HCT116 (cell line): ENCODE measurements around the gene RNASE8. TPM values are rescaled to one million over a fixed set of nuclear protein-coding genes. Genes with fewer than 3 reads are reported as not detected.
A peak's percentile ranks its signal among the peaks of the same experiment; 100 is the strongest.

Experiments
- ATAC-seq: fragments of 200-7000 bp; cut with Tn5 transposase; 2 replicates; pipeline ENCODE4 v1.9.1; 2020; ENCODE audit warnings: mild to moderate bottlenecking, moderate library complexity
- BruUV-seq: library from RNA; stranded (reverse); fragments of 400-500 nt; replicated peaks from 2 replicates; lab custom pipeline; 2021; lab: Mats Ljungman, UMichigan
- CTCF ChIA-PET: fragments of 300-600 bp; sonication (Branson Sonifier 250); formaldehyde crosslinking; loops from one replicate; lab custom pipeline; 2021; ENCODE audit warnings: antibody characterized with exemption; lab: Charles Lee
- POLR2A ChIA-PET: fragments of 300-600, 350-600 bp; sonication (Branson Sonifier 250); formaldehyde crosslinking; loops from one replicate; lab custom pipeline; 2021; ENCODE audit warnings: antibody characterized with exemption; lab: Charles Lee
- RAD21 ChIA-PET, 2 experiments: fragments of 300-600 bp; sonication (Branson Sonifier 250); formaldehyde crosslinking; loops; one replicate each; lab custom pipeline; 2023; ENCODE audit warnings: low total read pairs in 2 of 2; ENCODE audit not compliant: uncharacterized antibody in 2 of 2, unreplicated experiment in 2 of 2, low non-redundant PET in 1 of 2; lab: Charles Lee
- DNase-seq: peaks from one replicate; pipeline ENCODE4 v3.0.0-alpha.2; 2010; ENCODE audit warnings: low read depth, low spot score
- H2AFZ ChIP-seq: fragments of 200-600 bp; shearing (Covaris generic), sonication (generic); 2 replicates; pipeline ENCODE4 v1.6.1; 2017; ENCODE audit warnings: low read depth, mixed run types, mixed read lengths, antibody characterized with exemption, low read length; ENCODE audit not compliant: poor library complexity, severe bottlenecking
- H3K27ac ChIP-seq: 2 replicates; pipeline ENCODE4 v1.5.1; 2012; ENCODE audit warnings: low read depth, low read length
- H3K27me3 ChIP-seq: fragments of 200-600 bp; sonication (generic); 2 replicates; pipeline ENCODE4 v1.6.1; 2016; ENCODE audit warnings: mixed run types, low read length, mixed read lengths; ENCODE audit not compliant: insufficient read depth
- H3K36me3 ChIP-seq, 2 experiments: fragments of 200-500 bp in 1 of 2; fragments of 200-600 bp in 1 of 2; sonication (Bioruptor generic) in 1 of 2; sonication (generic) in 1 of 2; 2 replicates each; pipeline versions ENCODE4 v1.5.1 to v1.6.1; 2014 to 2016; ENCODE audit warnings: low read length in 2 of 2, inconsistent platforms in 1 of 2, mixed read lengths in 1 of 2, mixed run types in 1 of 2; ENCODE audit not compliant: insufficient read depth in 2 of 2, control insufficient read depth in 1 of 2
- H3K4me1 ChIP-seq, 2 experiments: fragments of 200-600 bp in 1 of 2; sonication (generic) in 1 of 2; 2 replicates each; pipeline versions ENCODE4 v1.5.1 to v1.6.1; 2012 to 2017; ENCODE audit warnings: low read length in 2 of 2, inconsistent platforms in 1 of 2, mild to moderate bottlenecking in 1 of 2, mixed read lengths in 1 of 2, mixed run types in 1 of 2, moderate library complexity in 1 of 2; ENCODE audit not compliant: insufficient read depth in 2 of 2, control insufficient read depth in 1 of 2
- H3K4me2 ChIP-seq: fragments of 200-600 bp; sonication (generic); 2 replicates; pipeline ENCODE4 v1.6.1; 2017; ENCODE audit warnings: mixed run types, low read length, mixed read lengths
- H3K4me3 ChIP-seq, 2 experiments: fragments of 200-600 bp in 1 of 2; sonication (generic) in 1 of 2; replicated peaks in 1 of 2; 2 replicates each; pipeline ENCODE4 v1.5.1; 2011 to 2016; ENCODE audit warnings: low read length in 2 of 2, control low read depth in 1 of 2, low read depth in 1 of 2, mild to moderate bottlenecking in 1 of 2, mixed read lengths in 1 of 2, mixed run types in 1 of 2
- H3K79me2 ChIP-seq: fragments of 200-600 bp; sonication (generic); 2 replicates; pipeline ENCODE4 v1.6.1; 2017; ENCODE audit warnings: mild to moderate bottlenecking, mixed run types, low read length, moderate library complexity, mixed read lengths; ENCODE audit not compliant: insufficient read depth
- H3K9ac ChIP-seq: fragments of 200-600 bp; sonication (generic); 2 replicates; pipeline ENCODE4 v1.6.1; 2016; ENCODE audit warnings: low read length, mixed read lengths
- H3K9me2 ChIP-seq: fragments of 200-600 bp; sonication (generic), shearing (Covaris generic); 2 replicates; pipeline ENCODE4 v1.6.1; 2017; ENCODE audit warnings: mixed run types, mild to moderate bottlenecking, moderate library complexity; ENCODE audit not compliant: insufficient read depth
- H3K9me3 ChIP-seq, 2 experiments: fragments of 200-500 bp in 1 of 2; fragments of 200-600 bp in 1 of 2; sonication (Bioruptor generic) in 1 of 2; sonication (generic) in 1 of 2; 2 replicates each; pipeline ENCODE4 v1.6.1; 2014 to 2017; ENCODE audit warnings: low read length in 2 of 2, mixed read lengths in 2 of 2, inconsistent platforms in 1 of 2, low read depth in 1 of 2, mild to moderate bottlenecking in 1 of 2, mixed run types in 1 of 2, moderate library complexity in 1 of 2; ENCODE audit not compliant: control insufficient read depth in 1 of 2, insufficient read depth in 1 of 2
- H4K20me1 ChIP-seq: fragments of 200-600 bp; sonication (generic), shearing (Covaris generic); 2 replicates; pipeline ENCODE4 v1.6.1; 2017; ENCODE audit warnings: mixed run types, mild to moderate bottlenecking, moderate library complexity; ENCODE audit not compliant: insufficient read depth
- CTCF ChIP-seq, 3 experiments: fragments of 200-600 bp in 1 of 3; sonication (generic) in 1 of 3; IDR thresholded peaks in 2 of 3; conservative IDR thresholded peaks in 1 of 3; 2 replicates each; pipeline ENCODE4 v1.5.1; 2012 to 2017; ENCODE audit warnings: low read depth in 2 of 3, low read length in 2 of 3, antibody characterized with exemption in 1 of 3, borderline replicate concordance in 1 of 3, control low read depth in 1 of 3, mild to moderate bottlenecking in 1 of 3, mixed read lengths in 1 of 3, mixed run types in 1 of 3, moderate library complexity in 1 of 3; ENCODE audit not compliant: insufficient read depth in 1 of 3
- ELF1 ChIP-seq: IDR thresholded peaks from 2 replicates; pipeline ENCODE4 v1.6.1; 2012; ENCODE audit warnings: low read depth, borderline replicate concordance
- SRF ChIP-seq: IDR thresholded peaks from 2 replicates; pipeline ENCODE4 v1.6.1; 2012; ENCODE audit warnings: low read depth
- YY1 ChIP-seq: IDR thresholded peaks from 2 replicates; pipeline ENCODE4 v1.6.1; 2011; ENCODE audit warnings: low read length, low read depth, moderate library complexity, mild to moderate bottlenecking; ENCODE audit not compliant: insufficient replicate concordance; ENCODE audit errors: extremely low read depth
- ZNF274 ChIP-seq: fragments of 200-500 bp; sonication (Bioruptor generic); IDR thresholded peaks from 2 replicates; pipeline ENCODE4 v1.6.1; 2014; ENCODE audit warnings: mild to moderate bottlenecking, low read depth, low read length, inconsistent platforms
- intact Hi-C: fragments of 100-400 bp; cut with micrococcal nuclease; formaldehyde crosslinking; loops from 2 replicates; pipeline ENCODE4 v1.10.0; 2022
- total RNA-seq: library from RNA; stranded (reverse); gene quantifications from one replicate; pipeline ENCODE4 v1.2.1, GENCODE V29; 2021; ENCODE audit not compliant: unreplicated experiment

The RNASE8 gene
- total RNA-seq, 1 experiment from 2014 or later: not detected

DNA sequence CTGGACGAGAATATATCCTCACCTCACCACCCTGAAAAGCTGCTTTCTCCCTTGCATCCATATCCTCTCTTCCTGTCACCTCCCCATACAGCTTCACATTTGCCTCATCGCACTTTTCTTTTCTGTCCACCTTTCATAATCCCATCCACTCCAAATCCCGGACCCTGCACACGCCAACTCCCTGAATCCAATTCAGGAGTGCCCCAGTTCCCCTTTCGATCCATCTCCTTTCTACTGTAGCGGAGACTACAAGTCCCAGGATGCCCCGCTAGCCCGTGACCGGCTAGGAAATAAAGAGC lies 45.7 kb downstream of the RNASE8 start:
- Histone ChIP-seq H3K36me3 (no peaks in the 10 kb centered on the region), H3K9me3 (no peaks in the 10 kb centered on the region), H3K9ac (peak overlapping the region; percentile 90), H3K27ac (peak overlapping the region; percentile 95), H3K27me3 (no peaks in the 10 kb centered on the region), H2AFZ (no peak overlapping the region), H3K4me2 (peak overlapping the region; percentile 92), H3K4me1 (peaks cover 55 to 82% of the 10 kb centered on the region in 2 experiments), H4K20me1 (no peaks in the 10 kb centered on the region), H3K9me2 (no peaks in the 10 kb centered on the region), H3K4me3 (peak overlapping the region; percentile 69 to 74), H3K79me2 (no peaks in the 10 kb centered on the region)
- ChIA-PET CTCF (interaction anchor here (0.8 to 3.5 kb wide), 5 partner anchors 8 to 88 kb away, joined by 4 to 60 read pairs (median 19); partner anchors contain the start of gene ARHGEF40), RAD21 (interaction anchor here in 1 of 2 experiments (1.9 kb wide), 1 partner anchor 35 kb away, joined by 16 read pairs; no protein-coding TSS in a partner anchor), POLR2A (interaction anchor here (0.9 to 1.3 kb wide), 2 partner anchors 11 to 35 kb away, joined by 3 to 4 read pairs; no protein-coding TSS in a partner anchor)
- ATAC-seq: no peak
- TF ChIP-seq ZNF274 (no peak), ELF1 (0 out of 2 replicates have a peak, but pooled peaks have one; percentile 42), SRF (no peak), YY1 (peak; percentile 58), CTCF (IDR thresholded peaks at IDR 0.05 in 2 of 3, conservative IDR thresholded peaks at IDR 0.05 in 1 of 3; ENCODE audit: borderline replicate concordance in 1 of 3, insufficient read depth in 1 of 3, low read depth in 2 of 3, low read length in 2 of 3) (peak in 1 of 3 experiments; percentile 34; a peak in 2 of 6 replicates)
- intact Hi-C loops: loop anchor here (10.0 kb wide), 1 partner anchor 249 kb away; no protein-coding TSS in a partner anchor
- DNase-seq: no peak
- no TSS peak for BruUV-seq
